NB4 (cell line): ENCODE results near the gene SHH.

Experiments used
- POLR2A ChIP-seq: IDR thresholded peaks from 2 replicates; pipeline ENCODE4 v1.6.1; 2011; ENCODE audit warnings: mild to moderate bottlenecking; ENCODE audit not compliant: insufficient read length; ENCODE audit errors: extremely low read depth
- TF ChIP-seq, protein P1 (sequence below): IDR thresholded peaks from one replicate; pipeline ENCODE4 v1.5.1; 2012; ENCODE audit warnings: low read depth, low read length

DNA sequence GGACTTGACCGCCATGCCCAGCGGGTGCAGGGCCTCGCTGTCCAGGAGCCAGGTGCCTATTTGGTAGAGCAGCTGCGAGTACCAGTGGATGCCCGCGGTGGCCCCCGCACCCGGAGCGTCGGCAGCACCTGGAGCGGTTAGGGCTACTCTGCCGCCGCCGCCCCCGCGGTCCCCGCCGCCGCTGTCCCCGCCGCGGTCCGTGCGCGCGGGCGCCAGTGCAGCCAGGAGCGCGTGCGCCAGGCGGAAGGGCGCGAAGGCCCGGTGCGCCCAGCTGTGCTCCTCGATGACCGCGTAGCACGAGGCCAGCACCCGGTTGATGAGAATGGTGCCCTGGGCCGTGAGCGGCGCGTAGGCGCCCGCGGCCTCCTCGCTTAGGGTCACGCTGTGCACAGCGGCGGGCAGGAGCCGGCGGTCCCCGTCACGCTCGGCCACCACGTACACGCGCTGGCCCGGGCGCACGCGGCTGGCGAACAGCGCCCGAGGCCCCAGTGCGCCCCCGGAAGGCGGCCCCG, 9.3 kb downstream of the SHH start:
- TF ChIP-seq POLR2A = no peak
- TF ChIP-seq, protein P1, sequence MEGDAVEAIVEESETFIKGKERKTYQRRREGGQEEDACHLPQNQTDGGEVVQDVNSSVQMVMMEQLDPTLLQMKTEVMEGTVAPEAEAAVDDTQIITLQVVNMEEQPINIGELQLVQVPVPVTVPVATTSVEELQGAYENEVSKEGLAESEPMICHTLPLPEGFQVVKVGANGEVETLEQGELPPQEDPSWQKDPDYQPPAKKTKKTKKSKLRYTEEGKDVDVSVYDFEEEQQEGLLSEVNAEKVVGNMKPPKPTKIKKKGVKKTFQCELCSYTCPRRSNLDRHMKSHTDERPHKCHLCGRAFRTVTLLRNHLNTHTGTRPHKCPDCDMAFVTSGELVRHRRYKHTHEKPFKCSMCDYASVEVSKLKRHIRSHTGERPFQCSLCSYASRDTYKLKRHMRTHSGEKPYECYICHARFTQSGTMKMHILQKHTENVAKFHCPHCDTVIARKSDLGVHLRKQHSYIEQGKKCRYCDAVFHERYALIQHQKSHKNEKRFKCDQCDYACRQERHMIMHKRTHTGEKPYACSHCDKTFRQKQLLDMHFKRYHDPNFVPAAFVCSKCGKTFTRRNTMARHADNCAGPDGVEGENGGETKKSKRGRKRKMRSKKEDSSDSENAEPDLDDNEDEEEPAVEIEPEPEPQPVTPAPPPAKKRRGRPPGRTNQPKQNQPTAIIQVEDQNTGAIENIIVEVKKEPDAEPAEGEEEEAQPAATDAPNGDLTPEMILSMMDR = no peak
